NCI-H510A (cell line): ENCODE data around the gene ZNF544.

ENCODE experiments used
- DNase-seq: peaks from one replicate; lab custom pipeline; 2025; lab: John Stamatoyannopoulos, UW

The ZNF544 gene

GRCh38 chr19:58228585-58229254, at the start of gene ZNF544:
Gene ZNF544, plus strand, starts transcription at chr19:58228914. Its CDS starts 15,110 bp downstream, at chr19:58244024.
- DNase-seq, result peak; percentile 75

- no peak for DNase-seq
These were observed 46.7 kb upstream of the ZNF544 start for GRCh38 chr19:58181902-58182576.

GRCh38 chr19:58182577-58182988, 46.1 kb upstream of the ZNF544 start:
- no peak for DNase-seq

GRCh38 chr19:58182989-58183816, 45.5 kb upstream of the ZNF544 start, which contains the start of gene ZNF274:
Gene ZNF274, plus strand, starts transcription at chr19:58183061. Its CDS starts 905 bp downstream, at chr19:58183966.
- peak; percentile 91 for DNase-seq

GRCh38 chr19:58183817-58184215, 44.9 kb upstream of the ZNF544 start:
- DNase-seq, result peak; percentile 20

- no peak for DNase-seq
These were observed 31.7 kb upstream of the ZNF544 start for GRCh38 chr19:58196901-58197616.

- no peak for DNase-seq
These were observed 24.8 kb upstream of the ZNF544 start for GRCh38 chr19:58203814-58204475.

GRCh38 chr19:58204566-58204965, 24.1 kb upstream of the ZNF544 start:
- DNase-seq, result no peak

- DNase-seq, result no peak
These were observed 19.1 kb upstream of the ZNF544 start for GRCh38 chr19:58209577-58209976.

GRCh38 chr19:58212336-58213074, 16.2 kb upstream of the ZNF544 start:
- DNase-seq, result no peak

GRCh38 chr19:58213075-58213369, 15.7 kb upstream of the ZNF544 start:
- DNase-seq, result no peak

GRCh38 chr19:58217069-58217481, 11.6 kb upstream of the ZNF544 start:
- DNase-seq, result no peak

GRCh38 chr19:58217607-58218391, 10.9 kb upstream of the ZNF544 start:
- no peak for DNase-seq

- no peak for DNase-seq
These were observed 9.8 kb upstream of the ZNF544 start for GRCh38 chr19:58218899-58219298.

GRCh38 chr19:58227964-58228584, 640 bp upstream of the ZNF544 start:
- DNase-seq, result no peak

- DNase-seq, result no peak
These were observed 533 bp downstream of the ZNF544 start for GRCh38 chr19:58229255-58229639.

- DNase-seq, result no peak
These were observed 8.6 kb downstream of the ZNF544 start for GRCh38 chr19:58237324-58237723.

GRCh38 chr19:58243351-58243750, 14.6 kb downstream of the ZNF544 start:
- no peak for DNase-seq

GRCh38 chr19:58248886-58249285, 20.2 kb downstream of the ZNF544 start:
- no peak for DNase-seq
